GM12891 (cell line): ENCODE data around the gene TP53BP2.

ENCODE experiments used
- POLR2A ChIP-seq: IDR thresholded peaks from 2 replicates; pipeline ENCODE4 v1.6.1; 2011; ENCODE audit warnings: low read depth, low read length, control low read depth
- POLR2AphosphoS5 ChIP-seq: IDR thresholded peaks from 2 replicates; pipeline ENCODE4 v1.6.1; 2011; ENCODE audit warnings: low read depth, low read length, control low read depth
- TAF1 ChIP-seq: IDR thresholded peaks from 2 replicates; pipeline ENCODE4 v1.6.1; 2011; ENCODE audit warnings: low read depth, low read length, control low read depth

- no peak for TF ChIP-seq POLR2A
- no peak for TF ChIP-seq POLR2AphosphoS5
- TF ChIP-seq TAF1: no peak
Observed at GRCh38 chr1:223742856-223743517, 102.8 kb downstream of the TP53BP2 start.
